PC-9 (cell line): ENCODE results near the gene INO80. TPM values are rescaled to one million over a fixed set of nuclear protein-coding genes. Genes with fewer than 3 reads are reported as not detected.

Experiments used
- BruUV-seq: library from RNA; stranded (reverse); fragments of 400-500 nt; replicated peaks from 2 replicates; lab custom pipeline; 2021; lab: Mats Ljungman, UMichigan
- CTCF ChIA-PET: fragments of 300-600 bp; sonication (Branson Sonifier 250); formaldehyde crosslinking; loops from one replicate; lab custom pipeline; 2022; ENCODE audit warnings: antibody characterized with exemption; lab: Charles Lee
- POLR2A ChIA-PET: fragments of 300-600 bp; sonication (Branson Sonifier 250); formaldehyde crosslinking; loops from one replicate; lab custom pipeline; 2022; ENCODE audit warnings: antibody characterized with exemption; ENCODE audit not compliant: unreplicated experiment; lab: Charles Lee
- DNase-seq, 2 experiments: peaks; one replicate each; pipeline versions ENCODE4 v3.0.0 to v3.0.0-alpha.2; 2015 to 2022; ENCODE audit warnings: mixed read lengths in 1 of 2
- H2AFZ ChIP-seq: fragments of 200-600 bp; sonication (generic); 2 replicates; pipeline ENCODE4 v1.8.1; 2017; ENCODE audit warnings: antibody characterized with exemption
- H3F3A ChIP-seq: fragments of 200-600 bp; sonication (generic); 2 replicates; pipeline ENCODE4 v1.8.1; 2017; ENCODE audit warnings: antibody characterized with exemption, mild to moderate bottlenecking, low read depth; ENCODE audit not compliant: insufficient read depth
- H3K27ac ChIP-seq: fragments of 200-600 bp; sonication (generic); 2 replicates; pipeline ENCODE4 v1.6.1; 2016; ENCODE audit warnings: mixed run types
- H3K27me3 ChIP-seq: fragments of 200-600 bp; sonication (generic); 2 replicates; pipeline ENCODE4 v1.6.1; 2016; ENCODE audit warnings: low read depth, mixed run types; ENCODE audit not compliant: insufficient read depth
- H3K36me3 ChIP-seq: fragments of 200-600 bp; sonication (generic); 2 replicates; pipeline ENCODE4 v1.6.1; 2016; ENCODE audit warnings: low read depth, mixed run types
- H3K4me1 ChIP-seq: fragments of 200-600 bp; sonication (generic); replicated peaks from 2 replicates; pipeline ENCODE4 v1.6.1; 2016; ENCODE audit warnings: mixed run types; ENCODE audit not compliant: insufficient read depth
- H3K4me2 ChIP-seq: fragments of 200-600 bp; sonication (generic); 2 replicates; pipeline ENCODE4 v1.6.1; 2017; ENCODE audit warnings: mixed run types
- H3K4me3 ChIP-seq: fragments of 200-600 bp; sonication (generic); 2 replicates; pipeline ENCODE4 v1.6.1; 2016; ENCODE audit warnings: mixed run types
- H3K79me2 ChIP-seq: fragments of 200-600 bp; sonication (generic); 2 replicates; pipeline ENCODE4 v1.6.1; 2017; ENCODE audit warnings: low read depth, mixed run types
- H3K9me2 ChIP-seq: fragments of 200-600 bp; sonication (generic); 2 replicates; pipeline ENCODE4 v1.8.1; 2017; ENCODE audit warnings: mild to moderate bottlenecking; ENCODE audit not compliant: insufficient read depth
- H3K9me3 ChIP-seq: fragments of 200-600 bp; sonication (generic); 2 replicates; pipeline ENCODE4 v1.8.1; 2016; ENCODE audit warnings: low read depth; ENCODE audit not compliant: insufficient read depth
- H4K20me1 ChIP-seq: fragments of 200-600 bp; sonication (generic); 2 replicates; pipeline ENCODE4 v1.8.1; 2017; ENCODE audit not compliant: insufficient read depth
- EZH2 ChIP-seq: fragments of 200-600 bp; sonication (generic); IDR thresholded peaks from 2 replicates; pipeline ENCODE4 v1.8.0; 2017; ENCODE audit warnings: antibody characterized with exemption, low read depth
- intact Hi-C: fragments of 100-400 bp; cut with micrococcal nuclease; formaldehyde crosslinking; loops from one replicate; pipeline ENCODE4 v1.10.0; 2022; ENCODE audit not compliant: unreplicated experiment
- total RNA-seq: library from RNA; stranded (reverse); gene quantifications from 2 replicates; pipeline ENCODE4 v1.2.3, GENCODE V29; 2021
- TF ChIP-seq, protein P1 (sequence below): fragments of 200-600 bp; sonication (generic); conservative IDR thresholded peaks from 2 replicates; pipeline ENCODE4 v1.6.1; 2017; ENCODE audit warnings: mixed run types, antibody characterized with exemption, mild to moderate bottlenecking, moderate library complexity

INO80 gene
- total RNA-seq, 1 experiment from 2014 or later: 18.8 TPM

DNA sequence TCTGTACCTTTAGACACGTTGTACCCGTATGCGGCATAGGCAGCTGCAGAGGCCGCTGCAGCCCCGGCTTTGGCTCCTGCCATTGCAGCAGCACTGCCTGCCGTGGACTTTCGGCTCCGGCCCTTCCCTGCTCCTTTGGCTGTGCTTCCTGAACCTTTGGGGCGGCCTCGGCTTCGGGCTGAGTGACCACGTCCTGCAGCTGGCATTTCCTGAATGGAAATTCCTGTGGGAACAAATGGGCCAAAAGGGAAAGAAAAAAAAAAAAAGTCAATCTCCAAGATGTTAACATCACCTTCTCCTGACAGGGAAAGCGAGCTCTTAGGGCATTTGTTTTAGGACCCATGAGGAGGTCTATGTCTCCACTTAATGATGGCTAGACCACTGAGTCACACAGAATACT is 133.2 kb downstream of the INO80 start:
- Histone ChIP-seq H3K4me2 (no peak overlapping the region), H3K4me1 (no peaks in the 10 kb centered on the region), H3K27me3 (no peaks in the 10 kb centered on the region), H3K36me3 (peaks cover 6% of the 10 kb centered on the region; the same call in 1 of the 2 replicates), H3K79me2 (no peaks in the 10 kb centered on the region), H3K27ac (no peak overlapping the region), H3K9me2 (no peaks in the 10 kb centered on the region), H3K4me3 (no peak overlapping the region), H4K20me1 (no peaks in the 10 kb centered on the region), H3K9me3 (no peaks in the 10 kb centered on the region), H3F3A (no peaks in the 10 kb centered on the region), H2AFZ (no peak overlapping the region)
- POLR2A ChIA-PET: interaction anchor here (0.7 to 1.3 kb wide), 2 partner anchors 43 to 765 kb away, joined by 7 to 13 read pairs; no protein-coding TSS in a partner anchor
- no TSS peak for BruUV-seq
- TF ChIP-seq EZH2: no peak
- TF ChIP-seq, protein P1, sequence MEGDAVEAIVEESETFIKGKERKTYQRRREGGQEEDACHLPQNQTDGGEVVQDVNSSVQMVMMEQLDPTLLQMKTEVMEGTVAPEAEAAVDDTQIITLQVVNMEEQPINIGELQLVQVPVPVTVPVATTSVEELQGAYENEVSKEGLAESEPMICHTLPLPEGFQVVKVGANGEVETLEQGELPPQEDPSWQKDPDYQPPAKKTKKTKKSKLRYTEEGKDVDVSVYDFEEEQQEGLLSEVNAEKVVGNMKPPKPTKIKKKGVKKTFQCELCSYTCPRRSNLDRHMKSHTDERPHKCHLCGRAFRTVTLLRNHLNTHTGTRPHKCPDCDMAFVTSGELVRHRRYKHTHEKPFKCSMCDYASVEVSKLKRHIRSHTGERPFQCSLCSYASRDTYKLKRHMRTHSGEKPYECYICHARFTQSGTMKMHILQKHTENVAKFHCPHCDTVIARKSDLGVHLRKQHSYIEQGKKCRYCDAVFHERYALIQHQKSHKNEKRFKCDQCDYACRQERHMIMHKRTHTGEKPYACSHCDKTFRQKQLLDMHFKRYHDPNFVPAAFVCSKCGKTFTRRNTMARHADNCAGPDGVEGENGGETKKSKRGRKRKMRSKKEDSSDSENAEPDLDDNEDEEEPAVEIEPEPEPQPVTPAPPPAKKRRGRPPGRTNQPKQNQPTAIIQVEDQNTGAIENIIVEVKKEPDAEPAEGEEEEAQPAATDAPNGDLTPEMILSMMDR: no peak
- intact Hi-C loops: loop anchor here (10.0 kb wide), 1 partner anchor 112 kb away; no protein-coding TSS in a partner anchor
- CTCF ChIA-PET: interaction anchor here (0.6 kb wide), 1 partner anchor 23 kb away, joined by 3 read pairs; no protein-coding TSS in a partner anchor
- no peak for DNase-seq

DNA sequence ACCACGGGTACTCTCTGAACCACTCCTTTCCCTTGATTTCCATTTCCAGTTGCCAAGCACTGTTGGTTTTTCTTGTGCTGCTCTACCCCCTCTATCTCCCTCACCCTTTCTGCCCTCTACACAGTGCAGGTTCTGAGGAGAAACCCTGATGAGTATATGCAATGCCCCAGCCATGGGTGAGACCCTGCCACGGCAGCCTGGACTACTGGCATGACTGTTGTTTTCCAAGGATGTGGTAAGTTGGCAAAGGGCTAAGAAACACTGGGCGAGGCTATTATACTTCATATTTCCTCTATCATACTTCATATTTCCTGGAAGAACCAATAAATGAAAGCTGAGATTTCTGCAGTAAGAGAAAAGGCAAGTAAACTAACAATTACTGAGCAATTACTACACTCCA is 134.9 kb downstream of the INO80 start:
- H3K4me3 ChIP-seq: no peak overlapping the region
- no peaks in the 10 kb centered on the region for H3K9me3 ChIP-seq
- ChIA-PET CTCF (interaction anchor here (0.6 to 0.8 kb wide), 2 partner anchors 38 to 40 kb away, joined by 3 to 5 read pairs; no protein-coding TSS in a partner anchor), POLR2A (no interaction called here)
- no TSS peak for BruUV-seq
- H3K79me2 ChIP-seq: no peaks in the 10 kb centered on the region
- no peaks in the 10 kb centered on the region for H4K20me1 ChIP-seq
- H3K27ac ChIP-seq: no peak overlapping the region
- H3K9me2 ChIP-seq: no peaks in the 10 kb centered on the region
- intact Hi-C loops: loop anchor here (10.0 kb wide), 1 partner anchor 114 kb away; no protein-coding TSS in a partner anchor
- no peaks in the 10 kb centered on the region for H3K27me3 ChIP-seq
- DNase-seq: no peak
- no peak overlapping the region for H2AFZ ChIP-seq
- H3K4me2 ChIP-seq: no peak overlapping the region
- H3F3A ChIP-seq: no peaks in the 10 kb centered on the region
- H3K36me3 ChIP-seq: peaks cover 6% of the 10 kb centered on the region; the same call in 1 of the 2 replicates
- TF ChIP-seq, protein P1: no peak
- no peak for TF ChIP-seq EZH2
- H3K4me1 ChIP-seq: no peaks in the 10 kb centered on the region

DNA sequence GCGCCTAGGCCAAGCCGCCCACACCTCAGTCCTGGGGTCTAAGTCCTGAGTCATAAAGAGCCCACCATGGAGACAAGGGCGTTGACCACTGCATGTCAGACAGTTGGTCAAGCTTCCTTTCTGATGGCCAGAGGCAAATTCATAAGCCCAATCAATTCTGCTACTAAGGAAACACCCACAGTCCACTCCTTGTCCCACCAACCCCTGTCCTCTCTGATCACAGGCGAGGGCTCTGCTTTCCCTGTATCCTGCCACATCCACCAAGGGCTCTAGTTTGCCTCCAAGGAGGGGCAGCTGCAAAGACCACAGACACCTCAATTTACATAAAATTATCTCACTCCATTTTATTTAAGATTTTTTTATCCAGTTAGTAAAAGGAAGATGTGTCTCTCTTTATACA is 137.5 kb downstream of the INO80 start:
- TF ChIP-seq EZH2: no peak
- TF ChIP-seq, protein P1: no peak
- BruUV-seq: no TSS peak
- POLR2A ChIA-PET: interaction anchor here (0.6 kb wide), 1 partner anchor 30 kb away, joined by 5 read pairs; no protein-coding TSS in a partner anchor
- intact Hi-C loops: no loop called here
- H3K27me3 ChIP-seq: no peaks in the 10 kb centered on the region
- no peak for DNase-seq
- H3K36me3 ChIP-seq: peaks cover 3% of the 10 kb centered on the region; the same call in 1 of the 2 replicates
- H4K20me1 ChIP-seq: no peaks in the 10 kb centered on the region
- H3K27ac ChIP-seq: no peak overlapping the region
- no peaks in the 10 kb centered on the region for H3K9me2 ChIP-seq
- H3K4me1 ChIP-seq: no peaks in the 10 kb centered on the region
- H3F3A ChIP-seq: no peaks in the 10 kb centered on the region
- H3K4me3 ChIP-seq: no peak overlapping the region
- CTCF ChIA-PET: no interaction called here
- no peak overlapping the region for H3K4me2 ChIP-seq
- H2AFZ ChIP-seq: no peak overlapping the region
- no peaks in the 10 kb centered on the region for H3K9me3 ChIP-seq
- H3K79me2 ChIP-seq: no peaks in the 10 kb centered on the region
